ENCODE measurements around the gene MCM7. TPM values are rescaled to one million over a fixed set of nuclear protein-coding genes. Genes with fewer than 3 reads are reported as not detected.

Gene MCM7
- total RNA-seq, 2 donors from 2014 or later = 17.7 to 31.7 TPM

DNA sequence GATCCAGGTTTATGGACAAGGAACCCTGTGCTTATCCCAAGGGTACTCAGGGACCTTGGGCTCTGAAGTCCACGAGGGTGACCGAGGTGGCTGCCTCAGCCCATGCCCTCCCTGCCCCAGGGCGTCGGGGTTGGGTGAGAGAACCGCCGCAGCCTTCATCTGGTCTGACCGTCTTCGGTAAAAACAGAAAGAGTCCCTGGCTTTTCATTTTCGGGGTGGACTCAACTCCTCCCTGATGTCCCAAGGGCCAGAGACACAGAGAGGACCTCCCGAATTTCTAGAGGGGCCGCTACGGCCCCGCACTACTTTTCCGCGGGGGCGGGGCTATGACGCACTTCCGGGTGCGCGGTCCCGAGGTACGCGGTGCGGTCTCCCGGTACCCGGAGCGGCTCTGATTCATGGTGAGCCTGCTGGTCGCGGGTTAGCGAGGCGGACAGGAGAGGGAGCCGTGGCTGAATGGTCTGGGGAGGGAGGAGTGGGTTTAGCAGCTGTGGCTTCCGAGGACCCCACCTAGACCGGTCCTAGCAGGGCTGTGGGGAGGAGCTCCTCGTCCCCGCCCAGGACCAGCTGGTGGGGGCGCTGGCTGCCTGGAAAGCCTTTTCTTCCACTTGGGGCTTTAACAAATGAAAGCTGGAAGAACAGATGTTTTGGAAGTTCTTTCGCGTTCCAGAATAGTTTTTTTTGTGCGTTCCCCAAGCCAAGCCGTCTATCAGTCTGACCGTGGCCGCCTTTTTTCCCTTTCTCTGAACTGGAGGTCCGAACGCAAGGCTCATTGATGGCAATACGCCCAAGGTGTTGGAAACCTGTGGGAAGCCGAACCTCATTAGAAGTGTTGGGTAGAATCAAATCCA is 51.5 kb downstream of the MCM7 start, which contains the start of gene ZSCAN21:
Gene ZSCAN21 (plus strand): TSS at position 334 of the 851 bp plus-strand sequence. CDS start 7,233 bp downstream, outside the sequence.
- DNase-seq (peak; percentile 90), ATAC-seq (peak; percentile 98 to 99)

DNA sequence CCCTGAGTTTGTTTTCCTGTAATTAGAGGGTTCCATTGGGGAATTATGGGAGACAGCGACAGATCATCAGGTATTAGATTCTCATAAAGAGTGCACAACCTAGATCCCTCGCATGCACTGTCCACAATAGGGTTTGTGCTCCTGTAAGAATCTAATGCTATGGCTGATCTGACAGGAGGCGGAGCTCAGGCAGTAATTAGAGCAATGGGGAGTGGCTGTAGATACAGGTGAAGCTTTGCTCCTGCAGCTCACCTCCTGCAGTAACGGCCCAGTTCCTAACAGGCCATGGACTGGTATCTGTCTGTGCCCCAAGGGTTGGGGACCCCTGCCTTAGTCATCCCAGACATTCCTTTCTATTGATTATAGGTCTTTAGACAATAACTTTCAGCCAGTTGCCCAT is 52.5 kb downstream of the MCM7 start:
- DNase-seq (no peak), ATAC-seq (no peak)
- intact Hi-C loops (cut with DNase I) = loop anchor here in 1 of 2 donors (10.0 kb wide), 1 partner anchor 54 kb away; no protein-coding TSS in a partner anchor

More for the DNA sequence above, 51.5 kb downstream of the MCM7 start, which contains the start of gene ZSCAN21:
- intact Hi-C loops (cut with DNase I) = loop anchor here in 1 of 2 donors (10.0 kb wide), 1 partner anchor 55 kb away; no protein-coding TSS in a partner anchor

DNA sequence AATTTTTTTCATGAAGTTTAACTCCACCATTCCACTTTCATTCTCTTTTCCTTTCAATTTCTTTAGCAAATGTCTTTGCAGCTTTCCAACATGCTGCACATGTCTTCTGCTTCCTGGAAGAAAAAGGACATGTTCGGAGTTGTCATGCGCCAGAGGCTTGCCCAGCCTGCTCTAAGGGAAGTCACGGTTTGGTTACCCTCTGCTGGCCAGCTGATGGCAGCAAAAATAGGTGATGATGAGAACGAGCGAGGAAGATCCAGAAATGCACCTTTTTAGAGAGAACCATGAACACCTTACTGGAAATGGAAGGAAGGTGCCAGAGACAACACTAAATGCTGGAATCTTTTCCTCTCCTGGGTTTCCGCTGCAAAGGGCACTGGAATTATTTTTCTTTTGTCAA is 56.5 kb downstream of the MCM7 start:
- intact Hi-C loops (cut with DNase I) = loop anchor here in 1 of 2 donors (10.0 kb wide), 1 partner anchor 50 kb away; no protein-coding TSS in a partner anchor
- no peak for DNase-seq
- ATAC-seq = no peak

Small RNAs within 50 kb of the gene (microRNA-seq; reads per million reads assigned to microRNA genes)
- gene MIR106B (327 to 1,330 reads per million in 2 donors), gene MIR25 (202 to 318 reads per million in 2 donors), gene MIR93 (1,944 to 2,346 reads per million in 2 donors)

Other genes with a start within 250 kb of the MCM7 start
- gene OR2AE1, start 224.4 kb downstream of the MCM7 start, total RNA-seq = under 1 TPM in 1 of 2 donors, not detected in 1; 0.24 TPM
- gene TRIM4, start 181.9 kb downstream of the MCM7 start, total RNA-seq = 10 to 100 TPM in 1 of 2 donors, 1 to 10 TPM in 1; 9.6 to 11.1 TPM
- gene GJC3, start 171.8 kb downstream of the MCM7 start, total RNA-seq = under 1 TPM; 0.37 to 0.59 TPM
- 10 to 100 TPM; 36.2 to 91.1 TPM for gene AZGP1, start 125.4 kb downstream of the MCM7 start, total RNA-seq
- gene ZKSCAN1, start 85.8 kb downstream of the MCM7 start, total RNA-seq = 10 to 100 TPM; 36.7 to 47.0 TPM
- 1 to 10 TPM; 8.4 to 9.1 TPM for gene ZSCAN21, start 51.6 kb downstream of the MCM7 start, total RNA-seq
- gene ZNF3, start 19.7 kb downstream of the MCM7 start, total RNA-seq = 10 to 100 TPM; 14.6 to 17.3 TPM
- gene COPS6, start 12.4 kb downstream of the MCM7 start, total RNA-seq = 100 to 1,000 TPM in 1 of 2 donors, 10 to 100 TPM in 1; 90.0 to 109 TPM
- 10 to 100 TPM; 11.1 to 13.2 TPM for gene AP4M1, start 246 bp upstream of the MCM7 start, total RNA-seq
- gene TAF6, start 18.0 kb upstream of the MCM7 start, total RNA-seq = 10 to 100 TPM; 29.1 to 30.6 TPM
- gene CNPY4, start 18.2 kb upstream of the MCM7 start, total RNA-seq = 10 to 100 TPM in 1 of 2 donors, 1 to 10 TPM in 1; 9.0 to 13.3 TPM
- 1 to 10 TPM; 2.7 TPM for gene MBLAC1, start 25.6 kb upstream of the MCM7 start, total RNA-seq
- gene LAMTOR4, start 47.5 kb upstream of the MCM7 start, total RNA-seq = 100 to 1,000 TPM; 104 to 113 TPM
- gene TRAPPC14, start 57.3 kb upstream of the MCM7 start, total RNA-seq = 10 to 100 TPM in 1 of 2 donors, 1 to 10 TPM in 1; 8.3 to 12.2 TPM
- 1 to 10 TPM; 2.2 to 3.4 TPM for gene GAL3ST4, start 67.2 kb upstream of the MCM7 start, total RNA-seq
- under 1 TPM; 0.58 to 0.85 TPM for gene GPC2, start 76.0 kb upstream of the MCM7 start, total RNA-seq
- under 1 TPM in 1 of 2 donors, not detected in 1; 0.68 TPM for gene STAG3, start 76.5 kb upstream of the MCM7 start, total RNA-seq
- under 1 TPM in 1 of 2 donors, not detected in 1; 0.94 TPM for gene PVRIG, start 118.6 kb upstream of the MCM7 start, total RNA-seq
- gene SPDYE3, start 206.3 kb upstream of the MCM7 start, total RNA-seq = not detected